Mucosa of gallbladder (tissue), 1 donor: ENCODE results near the gene ARHGAP25. TPM values are rescaled to one million over a fixed set of nuclear protein-coding genes. Genes with fewer than 3 reads are reported as not detected.

Experiments used
- DNase-seq: peaks from one replicate; pipeline ENCODE4 v3.0.0-alpha.2; 2020; ENCODE audit warnings: low spot score
- total RNA-seq: library from RNA; stranded (reverse); gene quantifications from one replicate; pipeline ENCODE4 v1.2.1, GENCODE V29; 2021
- donor health status: DM: no; HTN: no; CAD: no.

ARHGAP25 gene
- total RNA-seq, 1 donor from 2014 or later: 12.6 TPM

DNA sequence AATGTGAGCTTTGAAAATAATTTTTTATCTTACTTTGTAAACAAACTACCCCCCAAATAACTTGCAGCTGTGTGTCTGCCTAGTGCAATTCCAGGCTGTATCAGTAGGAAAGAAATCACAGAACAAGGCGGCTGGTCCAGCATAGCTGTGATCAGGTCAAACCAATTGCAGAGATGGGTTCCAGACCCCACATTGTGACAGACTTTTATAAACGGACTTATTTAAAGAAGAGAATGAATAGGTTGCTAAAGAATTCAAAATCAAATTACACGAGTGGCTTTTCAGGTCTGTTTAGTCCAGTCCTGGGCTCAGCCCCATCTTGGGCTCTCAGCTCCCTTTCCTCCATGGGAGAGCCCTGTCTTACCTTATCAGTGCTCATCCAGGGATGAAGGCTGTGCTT, 125.5 kb downstream of the ARHGAP25 start:
- no peak for DNase-seq

DNA sequence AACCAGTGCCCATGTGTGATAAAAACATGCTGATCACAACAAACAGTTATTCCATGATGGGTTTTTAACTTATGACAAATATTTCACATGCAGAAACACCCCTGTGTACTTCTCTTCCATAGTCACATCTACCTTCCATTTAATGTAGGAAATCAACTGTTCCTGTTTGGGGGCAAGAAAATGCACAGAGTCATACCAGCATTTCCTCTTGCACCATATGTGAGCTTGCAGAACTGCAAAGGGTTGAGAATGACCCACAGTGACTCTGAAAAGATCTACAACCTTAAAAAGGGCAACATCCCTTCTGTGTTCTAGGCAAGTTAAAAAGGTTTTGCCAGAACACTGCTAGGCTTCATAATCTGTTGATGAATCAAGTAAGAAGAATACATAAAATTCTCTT, 126.7 kb downstream of the ARHGAP25 start:
- DNase-seq: no peak

DNA sequence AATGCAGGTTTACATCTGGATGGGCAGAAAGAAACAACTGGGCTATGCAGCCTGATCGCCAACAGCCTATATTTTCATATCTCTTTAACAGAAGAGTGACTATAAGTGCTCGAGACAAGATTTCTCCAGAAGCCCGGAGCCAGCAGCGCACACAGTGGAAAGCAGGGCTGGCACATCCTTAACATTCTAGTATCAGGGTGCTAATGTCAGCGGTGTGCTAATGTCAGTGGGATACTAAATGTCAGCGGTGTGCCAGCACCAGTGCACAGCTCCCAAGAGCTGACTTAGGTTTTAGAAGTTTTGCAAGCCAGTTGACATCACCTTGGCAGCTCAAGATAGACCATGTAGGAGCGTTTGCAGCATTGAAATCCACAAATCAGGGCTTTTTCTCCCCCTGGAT, 128.3 kb downstream of the ARHGAP25 start:
- no peak for DNase-seq

DNA sequence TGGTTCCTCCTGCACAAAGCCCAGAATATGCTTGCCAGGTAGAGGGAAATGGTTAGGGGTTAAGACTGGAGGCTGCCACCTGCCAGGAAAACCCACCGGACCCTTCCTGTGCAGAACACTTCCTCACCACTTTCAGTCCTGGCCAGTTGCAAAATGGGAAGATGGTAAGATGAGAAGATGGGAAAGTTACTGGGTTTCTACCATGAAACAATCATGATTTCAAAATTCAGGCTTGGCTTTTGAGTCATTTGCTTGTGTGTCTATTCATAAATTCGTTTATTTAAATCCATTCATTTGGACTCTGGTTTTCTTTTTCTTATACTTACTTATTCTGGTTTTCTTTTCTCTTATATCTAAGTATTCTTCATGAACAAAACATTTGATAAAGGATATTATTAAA, 129.4 kb downstream of the ARHGAP25 start:
- no peak for DNase-seq

DNA sequence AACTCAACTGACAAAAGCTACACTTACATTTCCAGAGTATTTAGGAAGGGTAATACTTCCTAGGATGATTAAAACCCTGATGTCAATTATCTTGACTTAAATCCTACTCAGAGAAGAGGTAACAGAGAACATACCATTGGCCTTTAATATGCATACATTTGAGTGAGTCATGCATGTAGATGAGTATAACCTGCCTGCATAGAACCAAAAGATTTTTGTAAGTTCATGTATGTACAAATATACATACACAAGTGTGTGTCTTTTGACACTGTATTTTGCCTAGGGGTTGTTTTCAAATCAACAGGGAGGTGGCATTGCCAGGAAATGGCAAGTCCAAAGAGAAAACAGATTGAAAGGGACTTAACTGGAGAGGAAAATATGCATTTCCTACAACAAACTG, 130.5 kb downstream of the ARHGAP25 start:
- no peak for DNase-seq

DNA sequence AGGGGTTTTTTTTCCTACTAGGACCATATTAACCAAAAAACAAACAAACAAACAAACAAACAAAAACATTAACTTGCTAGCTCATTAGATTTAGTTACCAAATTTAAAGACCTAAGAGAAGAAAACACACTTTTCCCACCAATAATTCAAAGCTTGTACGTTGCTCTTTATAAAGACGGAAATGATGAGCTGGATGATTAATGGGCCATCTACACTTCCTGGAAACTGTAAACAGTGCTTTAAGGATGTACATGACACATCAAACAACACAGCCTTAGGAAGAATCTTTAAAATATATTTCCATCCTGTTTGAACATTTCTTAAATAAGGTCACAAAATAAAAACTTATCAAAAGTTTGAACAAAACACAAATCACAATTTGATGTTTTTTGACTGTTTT, 135.6 kb downstream of the ARHGAP25 start:
- DNase-seq: no peak

DNA sequence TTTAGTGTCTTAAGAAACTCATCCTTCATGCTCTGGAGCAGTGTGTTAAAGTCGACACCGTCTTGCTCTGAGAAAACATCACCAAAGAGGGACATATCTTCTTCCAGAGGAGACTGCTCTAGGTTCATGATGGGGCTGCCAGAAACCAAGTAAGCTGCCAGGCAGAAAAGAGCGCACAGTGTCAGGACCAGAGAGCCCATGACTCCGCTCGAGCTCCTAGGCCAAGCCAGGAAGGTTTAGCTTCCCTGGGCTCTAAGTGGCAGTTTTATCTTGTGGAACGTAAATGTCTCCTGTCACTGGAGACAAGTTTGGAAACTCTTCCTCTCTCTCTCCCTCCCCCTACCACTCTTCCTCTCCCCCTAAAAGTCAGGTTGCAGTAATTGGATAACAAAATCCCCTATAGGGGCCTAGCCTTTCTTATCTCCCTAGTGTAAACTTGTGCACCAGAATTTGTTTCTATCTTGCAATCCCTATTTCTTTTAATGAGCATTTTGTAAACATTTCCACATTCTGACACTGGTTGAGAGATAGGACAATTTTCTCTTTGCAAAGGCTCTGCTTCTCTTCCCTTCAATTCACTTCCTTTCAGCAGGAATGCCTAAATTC, 136.7 kb downstream of the ARHGAP25 start, which contains the start of gene BMP10:
BMP10 (minus strand) TSS at position 239 of the 606 bp plus-strand sequence; CDS start at position 200, 39 bp downstream.
- DNase-seq: no peak

Other genes starting within 250 kb of the ARHGAP25 start
- gene PROKR1, start 91.2 kb upstream of the ARHGAP25 start, total RNA-seq: not detected
- not detected for gene BMP10, start 136.6 kb downstream of the ARHGAP25 start, total RNA-seq
- gene GKN2, start 218.1 kb downstream of the ARHGAP25 start, total RNA-seq: not detected
- gene GKN1, start 239.8 kb downstream of the ARHGAP25 start, total RNA-seq: not detected